GM20000 (cell line): ENCODE data around the gene ADCYAP1.

Experiments used
- DNase-seq: peaks from one replicate; pipeline ENCODE4 v3.0.0; 2012; ENCODE audit warnings: low spot score
- TF ChIP-seq, protein P1 (sequence below): IDR thresholded peaks from 2 replicates; pipeline ENCODE4 v1.5.1; 2012; ENCODE audit warnings: mild to moderate bottlenecking, control low read depth; ENCODE audit errors: extremely low read depth, missing control alignments

ADCYAP1 gene

DNA sequence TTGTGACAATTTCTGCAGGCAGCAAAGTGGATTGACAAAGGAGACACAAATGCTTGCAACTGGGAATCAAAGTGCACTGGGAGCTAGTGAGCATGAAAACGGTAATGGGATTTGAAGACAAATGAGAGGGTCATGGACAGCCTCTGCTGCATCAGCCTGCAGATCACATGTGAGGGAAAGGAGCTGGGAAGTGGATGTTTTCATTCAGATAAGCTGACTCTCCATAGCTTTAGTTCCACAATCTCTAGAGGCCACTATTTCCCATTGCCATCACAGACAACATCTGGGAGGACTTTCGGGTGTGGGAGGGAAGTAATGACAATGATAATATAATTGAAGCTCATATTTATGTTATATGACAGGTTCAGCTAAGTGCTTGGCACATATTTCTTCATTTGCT is 28.4 kb downstream of the ADCYAP1 start:
- TF ChIP-seq, protein P1, sequence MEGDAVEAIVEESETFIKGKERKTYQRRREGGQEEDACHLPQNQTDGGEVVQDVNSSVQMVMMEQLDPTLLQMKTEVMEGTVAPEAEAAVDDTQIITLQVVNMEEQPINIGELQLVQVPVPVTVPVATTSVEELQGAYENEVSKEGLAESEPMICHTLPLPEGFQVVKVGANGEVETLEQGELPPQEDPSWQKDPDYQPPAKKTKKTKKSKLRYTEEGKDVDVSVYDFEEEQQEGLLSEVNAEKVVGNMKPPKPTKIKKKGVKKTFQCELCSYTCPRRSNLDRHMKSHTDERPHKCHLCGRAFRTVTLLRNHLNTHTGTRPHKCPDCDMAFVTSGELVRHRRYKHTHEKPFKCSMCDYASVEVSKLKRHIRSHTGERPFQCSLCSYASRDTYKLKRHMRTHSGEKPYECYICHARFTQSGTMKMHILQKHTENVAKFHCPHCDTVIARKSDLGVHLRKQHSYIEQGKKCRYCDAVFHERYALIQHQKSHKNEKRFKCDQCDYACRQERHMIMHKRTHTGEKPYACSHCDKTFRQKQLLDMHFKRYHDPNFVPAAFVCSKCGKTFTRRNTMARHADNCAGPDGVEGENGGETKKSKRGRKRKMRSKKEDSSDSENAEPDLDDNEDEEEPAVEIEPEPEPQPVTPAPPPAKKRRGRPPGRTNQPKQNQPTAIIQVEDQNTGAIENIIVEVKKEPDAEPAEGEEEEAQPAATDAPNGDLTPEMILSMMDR, result no peak
- DNase-seq, result no peak

GRCh38 chr18:934518-935133 is 30.0 kb downstream of the ADCYAP1 start:
- no peak for DNase-seq
- TF ChIP-seq, protein P1, result no peak

GRCh38 chr18:936941-937340 is 32.3 kb downstream of the ADCYAP1 start:
- TF ChIP-seq, protein P1, result no peak
- DNase-seq, result no peak

GRCh38 chr18:939166-939565 is 34.5 kb downstream of the ADCYAP1 start:
- TF ChIP-seq, protein P1, result no peak

GRCh38 chr18:939958-940357 is 35.3 kb downstream of the ADCYAP1 start:
- no peak for DNase-seq
- TF ChIP-seq, protein P1, result no peak

More at GRCh38 chr18:939166-939565, 34.5 kb downstream of the ADCYAP1 start:
- DNase-seq, result no peak

- DNase-seq, result no peak
- TF ChIP-seq, protein P1, result no peak
Observed at GRCh38 chr18:941331-941730, 36.7 kb downstream of the ADCYAP1 start.

- TF ChIP-seq, protein P1, result no peak
- no peak for DNase-seq
Observed at GRCh38 chr18:944440-944839, 39.8 kb downstream of the ADCYAP1 start.
